Transverse colon (tissue), 3 donors: ENCODE data around the gene FRYL.

Experiments used
- POLR2A ChIP-seq: fragments of 450-650 bp; IDR thresholded peaks from one replicate; pipeline ENCODE4 v1.6.1; 2016; ENCODE audit warnings: antibody characterized with exemption, mild to moderate bottlenecking, moderate library complexity
- POLR2AphosphoS5 ChIP-seq, 3 donors: sonication (generic); formaldehyde crosslinking; IDR thresholded peaks; one replicate each; pipeline ENCODE4 v1.6.1; 2016; ENCODE audit warnings: antibody characterized with exemption in 3 of 3

GRCh38 chr4:48546336-48546735, 233.7 kb downstream of the FRYL start:
- no peak for TF ChIP-seq POLR2A
- TF ChIP-seq POLR2AphosphoS5 (IDR thresholded peaks at IDR 0.05): no peak
